ENCODE results near the gene OTUD1. TPM values are rescaled to one million over a fixed set of nuclear protein-coding genes. Genes with fewer than 3 reads are reported as not detected.

OTUD1 gene
- total RNA-seq, 1 experiment from 2014 or later: 10.4 TPM

GRCh38 chr10:23432639-23433038 is 6.2 kb upstream of the OTUD1 start:
- intact Hi-C loops (cut with micrococcal nuclease; ENCODE audit: unreplicated experiment): no loop called here
- CTCF ChIA-PET: interaction anchor here (0.9 kb wide), 1 partner anchor 84 kb away, joined by 3 read pairs; no protein-coding TSS in a partner anchor
- Mint-ChIP-seq H3K4me3 (ENCODE audit: low read depth, unreplicated experiment) (no peak overlapping the region), H3K9me3 (ENCODE audit: low read depth, unreplicated experiment) (no peaks in the 10 kb centered on the region), H3K36me3 (ENCODE audit: insufficient read depth, unreplicated experiment) (no peaks in the 10 kb centered on the region), H3K4me1 (ENCODE audit: low read depth, unreplicated experiment) (peaks cover 12% of the 10 kb centered on the region), H3K27me3 (ENCODE audit: unreplicated experiment) (no peaks in the 10 kb centered on the region), H3K27ac (ENCODE audit: unreplicated experiment) (no peak overlapping the region)
- DNase-seq: no peak
- TF ChIP-seq CTCF (IDR thresholded peaks at IDR 0.05; ENCODE audit: unreplicated experiment): no peak
- no TSS peak for BruUV-seq (replicated peaks)

- BruUV-seq (replicated peaks): no TSS peak
- CTCF ChIA-PET: no interaction called here
- no peak overlapping the region for H3K4me3 Mint-ChIP-seq (ENCODE audit: low read depth, unreplicated experiment)
- no peaks in the 10 kb centered on the region for H3K27me3 Mint-ChIP-seq (ENCODE audit: unreplicated experiment)
- no peaks in the 10 kb centered on the region for H3K9me3 Mint-ChIP-seq (ENCODE audit: low read depth, unreplicated experiment)
- peaks cover 9% of the 10 kb centered on the region for H3K36me3 Mint-ChIP-seq (ENCODE audit: insufficient read depth, unreplicated experiment)
- TF ChIP-seq CTCF (IDR thresholded peaks at IDR 0.05; ENCODE audit: unreplicated experiment): no peak
- H3K4me1 Mint-ChIP-seq (ENCODE audit: low read depth, unreplicated experiment): peaks cover 22% of the 10 kb centered on the region
- H3K27ac Mint-ChIP-seq (ENCODE audit: unreplicated experiment): no peak overlapping the region
- DNase-seq: no peak
- intact Hi-C loops (cut with micrococcal nuclease; ENCODE audit: unreplicated experiment): no loop called here
These were observed 5.2 kb upstream of the OTUD1 start for GRCh38 chr10:23433701-23434100.

GRCh38 chr10:23435378-23435777 is 3.5 kb upstream of the OTUD1 start:
- Mint-ChIP-seq H3K4me1 (ENCODE audit: low read depth, unreplicated experiment) (peaks cover 22% of the 10 kb centered on the region), H3K27me3 (ENCODE audit: unreplicated experiment) (no peaks in the 10 kb centered on the region), H3K9me3 (ENCODE audit: low read depth, unreplicated experiment) (no peaks in the 10 kb centered on the region), H3K27ac (ENCODE audit: unreplicated experiment) (no peak overlapping the region), H3K4me3 (ENCODE audit: low read depth, unreplicated experiment) (no peak overlapping the region), H3K36me3 (ENCODE audit: insufficient read depth, unreplicated experiment) (peaks cover 18% of the 10 kb centered on the region)
- CTCF ChIA-PET: no interaction called here
- intact Hi-C loops (cut with micrococcal nuclease; ENCODE audit: unreplicated experiment): no loop called here
- no peak for DNase-seq
- no peak for TF ChIP-seq CTCF (IDR thresholded peaks at IDR 0.05; ENCODE audit: unreplicated experiment)
- BruUV-seq (replicated peaks): no TSS peak

GRCh38 chr10:23436983-23437382 is 1.9 kb upstream of the OTUD1 start:
- Mint-ChIP-seq H3K4me3 (ENCODE audit: low read depth, unreplicated experiment) (no peak overlapping the region), H3K27me3 (ENCODE audit: unreplicated experiment) (no peaks in the 10 kb centered on the region), H3K36me3 (ENCODE audit: insufficient read depth, unreplicated experiment) (peaks cover 23% of the 10 kb centered on the region), H3K9me3 (ENCODE audit: low read depth, unreplicated experiment) (no peaks in the 10 kb centered on the region), H3K4me1 (ENCODE audit: low read depth, unreplicated experiment) (peaks cover 16% of the 10 kb centered on the region), H3K27ac (ENCODE audit: unreplicated experiment) (no peak overlapping the region)
- CTCF ChIA-PET: no interaction called here
- intact Hi-C loops (cut with micrococcal nuclease; ENCODE audit: unreplicated experiment): no loop called here
- BruUV-seq (replicated peaks): no TSS peak
- no peak for DNase-seq
- TF ChIP-seq CTCF (IDR thresholded peaks at IDR 0.05; ENCODE audit: unreplicated experiment): no peak
